ENCODE measurements around the gene ZFP3. TPM values are rescaled to one million over a fixed set of nuclear protein-coding genes. Genes with fewer than 3 reads are reported as not detected.
A peak's percentile ranks its signal among the peaks of the same experiment; 100 is the strongest.

ZFP3 gene
- total and polyA plus RNA-seq, 2 experiments from 2014 or later = 0.55 to 1.6 TPM

GRCh38 chr17:5034651-5035050 is 43.6 kb upstream of the ZFP3 start:
- no peak for TF ChIP-seq ZNF331 (CRISPR knock-in tag; IDR thresholded peaks at IDR 0.05; ENCODE audit: low read depth)
- no peak for TF ChIP-seq EZH2phosphoT487 (IDR thresholded peaks at IDR 0.05; ENCODE audit: unreplicated experiment)
- no peak for TF ChIP-seq POLR2AphosphoS5 (IDR thresholded peaks at IDR 0.05; ENCODE audit: low read depth)
- no peak for TF ChIP-seq JUNB (IDR thresholded peaks at IDR 0.05; ENCODE audit: unreplicated experiment)
- no peak for TF ChIP-seq ZNF114 (CRISPR knock-in tag; IDR thresholded peaks at IDR 0.05)
- no peak for TF ChIP-seq REST (IDR thresholded peaks at IDR 0.05; ENCODE audit: unreplicated experiment)
- TF ChIP-seq NANOG (IDR thresholded peaks at IDR 0.05; ENCODE audit: borderline replicate concordance) = no peak
- no peak for TF ChIP-seq CTCF (conservative IDR thresholded peaks at IDR 0.05; ENCODE audit: low read depth in 2 of 2)
- no peak for TF ChIP-seq CREB1 (CRISPR knock-in tag; IDR thresholded peaks at IDR 0.05; ENCODE audit: low read depth)
- TF ChIP-seq, protein P1, sequence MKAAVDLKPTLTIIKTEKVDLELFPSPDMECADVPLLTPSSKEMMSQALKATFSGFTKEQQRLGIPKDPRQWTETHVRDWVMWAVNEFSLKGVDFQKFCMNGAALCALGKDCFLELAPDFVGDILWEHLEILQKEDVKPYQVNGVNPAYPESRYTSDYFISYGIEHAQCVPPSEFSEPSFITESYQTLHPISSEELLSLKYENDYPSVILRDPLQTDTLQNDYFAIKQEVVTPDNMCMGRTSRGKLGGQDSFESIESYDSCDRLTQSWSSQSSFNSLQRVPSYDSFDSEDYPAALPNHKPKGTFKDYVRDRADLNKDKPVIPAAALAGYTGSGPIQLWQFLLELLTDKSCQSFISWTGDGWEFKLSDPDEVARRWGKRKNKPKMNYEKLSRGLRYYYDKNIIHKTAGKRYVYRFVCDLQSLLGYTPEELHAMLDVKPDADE (IDR thresholded peaks at IDR 0.05) = no peak
- no peak for TF ChIP-seq ZNF462 (CRISPR knock-in tag; IDR thresholded peaks at IDR 0.05)
- no peak for TF ChIP-seq STAT1 (IDR thresholded peaks at IDR 0.05; ENCODE audit: unreplicated experiment)
- no peak for TF ChIP-seq EZH2 (IDR thresholded peaks at IDR 0.05; ENCODE audit: low read depth, unreplicated experiment)
- peaks cover 6% of the 10 kb centered on the region; the same call in 1 of the 2 replicates for H3K27me3 ChIP-seq (ENCODE audit: insufficient read depth)
- DNase-seq (ENCODE audit: low spot score) (no peak), ATAC-seq (no peak)
- no peaks in the 10 kb centered on the region for H3K36me3 ChIP-seq (ENCODE audit: insufficient read depth)
- H3K4me1 Mint-ChIP-seq = peaks cover 3% of the 10 kb centered on the region
- no peak overlapping the region for H3K4me2 ChIP-seq
- peak overlapping the region; percentile 51; the same call in 2 of the 3 replicates for H3K4me3 Mint-ChIP-seq
- peak overlapping the region; percentile 55; the same call in 1 of the 2 replicates for H3K4me3 ChIP-seq
- H3F3A ChIP-seq (replicated peaks; ENCODE audit: low read depth) = 0 out of 2 replicates have a peak, but pooled peaks cover 5% of the 10 kb centered on the region
- H3K4me1 ChIP-seq (ENCODE audit: insufficient read depth) = no peaks in the 10 kb centered on the region; the same call in 1 of the 2 replicates
- peak overlapping the region; percentile 91; the same call in 1 of the 2 replicates for H2AFZ ChIP-seq
- peaks cover 19% of the 10 kb centered on the region for H3K27me3 Mint-ChIP-seq (ENCODE audit: insufficient read depth, low read depth, poor library complexity)
- H3K9me2 ChIP-seq (ENCODE audit: insufficient read depth) = no peaks in the 10 kb centered on the region
- H3K36me3 Mint-ChIP-seq (ENCODE audit: low read depth) = no peaks in the 10 kb centered on the region
- no peaks in the 10 kb centered on the region for H4K20me1 ChIP-seq (replicated peaks; ENCODE audit: insufficient read depth)
- H3K27ac Mint-ChIP-seq = no peak overlapping the region
- no peak overlapping the region for H3K27ac ChIP-seq (ENCODE audit: low read depth)
- no peaks in the 10 kb centered on the region; the same call in 2 of the 3 replicates for H3K9me3 Mint-ChIP-seq
- no peaks in the 10 kb centered on the region for H3K79me2 ChIP-seq (replicated peaks; ENCODE audit: insufficient read depth)

Data from GM23338 (cell line).